Measurements from ENCODE around the gene CPLX4.

GRCh38 chr18:59357928-59358327 lies 39.5 kb upstream of the CPLX4 start:
- no peak for TF ChIP-seq POLR2A (IDR thresholded peaks at IDR 0.05)
- TF ChIP-seq CTCF (IDR thresholded peaks at IDR 0.05): no peak
